Sigmoid colon (tissue), 4 donors: ENCODE data around the gene NAT10.

Experiments
- CTCF ChIP-seq, 4 experiments: fragments of 450-650 bp in 3 of 4; fragments of 200-600 bp in 1 of 4; IDR thresholded peaks; one replicate each; pipeline ENCODE4 v1.5.1; 2016 to 2019; ENCODE audit warnings: antibody characterized with exemption in 4 of 4, mild to moderate bottlenecking in 3 of 4, moderate library complexity in 2 of 4
- EP300 ChIP-seq, 4 donors: sonication (generic); formaldehyde crosslinking; IDR thresholded peaks; one replicate each; pipeline ENCODE4 v1.6.1; 2017; ENCODE audit warnings: antibody characterized with exemption in 4 of 4
- POLR2A ChIP-seq, 2 donors: fragments of 450-650 bp; IDR thresholded peaks; one replicate each; pipeline ENCODE4 v1.6.1; 2016; ENCODE audit warnings: antibody characterized with exemption in 2 of 2, mild to moderate bottlenecking in 2 of 2, moderate library complexity in 2 of 2
- POLR2AphosphoS5 ChIP-seq, 4 donors: sonication (generic); formaldehyde crosslinking; IDR thresholded peaks; one replicate each; pipeline ENCODE4 v1.6.1; 2017; ENCODE audit warnings: antibody characterized with exemption in 4 of 4

- TF ChIP-seq POLR2A (IDR thresholded peaks at IDR 0.05) (no peak), CTCF (IDR thresholded peaks at IDR 0.05) (no peak), POLR2AphosphoS5 (IDR thresholded peaks at IDR 0.05) (no peak), EP300 (IDR thresholded peaks at IDR 0.05) (no peak)
These were observed 42.2 kb downstream of the NAT10 start for GRCh38 chr11:34147581-34147980.
